HEK293 (cell line): ENCODE results near the gene APOBEC3A.

ENCODE experiments used
- GLIS2 ChIP-seq: fragments of 450-650 bp; formaldehyde crosslinking; IDR thresholded peaks from 2 replicates; pipeline ENCODE4 v1.5.1; 2016; ENCODE audit warnings: missing biosample characterization, missing genetic modification characterization
- KLF8 ChIP-seq: fragments of 450-650 bp; formaldehyde crosslinking; IDR thresholded peaks from 2 replicates; pipeline ENCODE4 v1.5.1; 2016; ENCODE audit warnings: missing biosample characterization, missing genetic modification characterization
- REPIN1 ChIP-seq: fragments of 450-650 bp; formaldehyde crosslinking; IDR thresholded peaks from 2 replicates; pipeline ENCODE4 v1.5.1; 2017; ENCODE audit warnings: missing biosample characterization, missing genetic modification characterization, low read depth
- ZBTB48 ChIP-seq: fragments of 450-650 bp; formaldehyde crosslinking; IDR thresholded peaks from 2 replicates; pipeline ENCODE4 v1.5.1; 2016; ENCODE audit warnings: missing biosample characterization, missing genetic modification characterization
- ZFHX2 ChIP-seq: fragments of 450-650 bp; formaldehyde crosslinking; conservative IDR thresholded peaks from 2 replicates; pipeline ENCODE4 v1.5.1; 2016; ENCODE audit warnings: missing biosample characterization, missing genetic modification characterization
- ZFP69B ChIP-seq: fragments of 450-650 bp; formaldehyde crosslinking; IDR thresholded peaks from 2 replicates; pipeline ENCODE4 v1.5.1; 2016; ENCODE audit warnings: missing biosample characterization, missing genetic modification characterization
- ZNF114 ChIP-seq: fragments of 450-650 bp; formaldehyde crosslinking; IDR thresholded peaks from 2 replicates; pipeline ENCODE4 v1.5.0; 2017; ENCODE audit warnings: missing biosample characterization, missing genetic modification characterization
- ZNF140 ChIP-seq: fragments of 450-650 bp; formaldehyde crosslinking; IDR thresholded peaks from 2 replicates; pipeline ENCODE4 v1.5.1; 2016; ENCODE audit warnings: missing biosample characterization, missing genetic modification characterization
- ZNF223 ChIP-seq: fragments of 450-650 bp; formaldehyde crosslinking; IDR thresholded peaks from 2 replicates; pipeline ENCODE4 v1.5.1; 2016; ENCODE audit warnings: missing biosample characterization, missing genetic modification characterization
- ZNF239 ChIP-seq: fragments of 450-650 bp; formaldehyde crosslinking; IDR thresholded peaks from 2 replicates; pipeline ENCODE4 v1.5.1; 2016; ENCODE audit warnings: missing biosample characterization, missing genetic modification characterization
- ZNF394 ChIP-seq: fragments of 450-650 bp; formaldehyde crosslinking; IDR thresholded peaks from 2 replicates; pipeline ENCODE4 v1.5.1; 2016; ENCODE audit warnings: missing biosample characterization, missing genetic modification characterization, mild to moderate bottlenecking, moderate library complexity, borderline replicate concordance
- ZNF433 ChIP-seq: fragments of 450-650 bp; formaldehyde crosslinking; IDR thresholded peaks from 2 replicates; pipeline ENCODE4 v1.5.1; 2016; ENCODE audit warnings: missing biosample characterization, missing genetic modification characterization, low read depth
- ZNF600 ChIP-seq: fragments of 450-650 bp; formaldehyde crosslinking; IDR thresholded peaks from 2 replicates; pipeline ENCODE4 v1.5.1; 2016; ENCODE audit warnings: missing biosample characterization, missing genetic modification characterization
- ZNF629 ChIP-seq: fragments of 450-650 bp; formaldehyde crosslinking; IDR thresholded peaks from 2 replicates; pipeline ENCODE4 v1.5.1; 2017; ENCODE audit warnings: missing biosample characterization, missing genetic modification characterization
- ZNF664 ChIP-seq: fragments of 450-650 bp; formaldehyde crosslinking; IDR thresholded peaks from 2 replicates; pipeline ENCODE4 v1.5.1; 2016; ENCODE audit warnings: missing biosample characterization, missing genetic modification characterization
- ZNF747 ChIP-seq: fragments of 450-650 bp; formaldehyde crosslinking; IDR thresholded peaks from 2 replicates; pipeline ENCODE4 v1.5.1; 2016; ENCODE audit warnings: missing biosample characterization, missing genetic modification characterization
- ZNF76 ChIP-seq: fragments of 450-650 bp; formaldehyde crosslinking; IDR thresholded peaks from 2 replicates; pipeline ENCODE4; 2016; ENCODE audit warnings: low read depth, missing biosample characterization, missing genetic modification characterization, borderline replicate concordance
- ZSCAN16 ChIP-seq: fragments of 450-650 bp; formaldehyde crosslinking; IDR thresholded peaks from 2 replicates; pipeline ENCODE4 v1.5.1; 2016; ENCODE audit warnings: missing biosample characterization, missing genetic modification characterization
- ZSCAN30 ChIP-seq: fragments of 450-650 bp; IDR thresholded peaks from 2 replicates; pipeline ENCODE4 v1.5.1; 2018; ENCODE audit warnings: missing biosample characterization, mild to moderate bottlenecking, missing genetic modification characterization, moderate library complexity
- TF ChIP-seq, protein P1 (sequence below): fragments of 450-650 bp; formaldehyde crosslinking; IDR thresholded peaks from 2 replicates; pipeline ENCODE4 v1.5.1; 2016; ENCODE audit warnings: missing biosample characterization, missing genetic modification characterization
- TF ChIP-seq, protein P2 (sequence below): fragments of 450-650 bp; formaldehyde crosslinking; IDR thresholded peaks from 2 replicates; pipeline ENCODE4 v1.5.1; 2016; ENCODE audit warnings: missing biosample characterization, missing genetic modification characterization
- TF ChIP-seq, protein P3 (sequence below): fragments of 450-650 bp; formaldehyde crosslinking; IDR thresholded peaks from 2 replicates; pipeline ENCODE4 v1.5.1; 2016; ENCODE audit warnings: missing biosample characterization, missing genetic modification characterization
- TF ChIP-seq, protein P4 (sequence below): fragments of 450-650 bp; formaldehyde crosslinking; conservative IDR thresholded peaks from 2 replicates; pipeline ENCODE4 v1.5.1; 2016; ENCODE audit warnings: low read depth, missing biosample characterization, missing genetic modification characterization
- TF ChIP-seq, protein P5 (sequence below): fragments of 450-650 bp; formaldehyde crosslinking; IDR thresholded peaks from 2 replicates; pipeline ENCODE4 v1.5.1; 2016; ENCODE audit warnings: missing biosample characterization, missing genetic modification characterization

APOBEC3A gene

DNA sequence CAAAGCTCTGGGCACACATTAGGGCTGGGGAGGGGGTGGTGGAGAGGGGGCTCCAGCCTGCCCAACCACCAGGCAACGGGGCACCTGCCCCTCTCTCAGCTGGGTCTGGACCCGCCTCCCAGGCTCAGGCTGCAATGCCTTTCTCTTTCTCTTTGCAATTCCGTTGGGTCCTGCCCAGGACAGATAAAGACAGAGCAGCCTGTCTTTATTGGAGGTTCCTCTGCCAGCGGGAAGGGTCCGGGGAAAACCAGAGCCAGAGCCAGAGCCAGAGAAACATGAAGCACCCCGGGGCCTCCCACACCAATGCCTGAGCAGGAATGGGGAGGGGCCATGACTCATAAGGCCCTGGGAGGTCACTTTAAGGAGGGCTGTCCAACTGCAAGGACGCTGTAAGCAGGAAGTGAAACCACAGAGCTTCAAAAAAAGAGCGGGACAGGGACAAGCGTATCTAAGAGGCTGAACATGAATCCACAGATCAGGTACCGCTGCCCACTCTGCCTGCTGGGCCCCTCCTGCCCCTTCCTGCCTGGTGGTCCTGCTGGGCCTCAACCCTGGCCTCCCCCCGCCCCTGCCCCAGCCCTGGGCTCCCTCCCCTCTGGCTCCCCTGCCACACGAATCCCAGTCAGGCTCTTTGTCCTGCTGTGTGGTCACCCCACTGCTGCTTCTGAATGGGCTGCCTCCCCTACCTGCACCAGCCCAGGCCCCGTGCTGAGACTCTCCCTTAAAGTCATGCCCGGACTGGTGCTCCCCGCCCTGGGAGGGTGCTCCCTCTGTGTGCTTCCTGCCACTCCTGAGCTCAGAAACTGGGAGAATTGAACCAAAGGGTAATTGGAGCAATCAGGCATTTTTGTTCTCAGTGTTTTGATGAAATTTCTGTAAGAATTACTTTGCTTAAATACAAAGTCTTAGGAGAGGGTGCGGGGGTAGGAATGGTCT lies 24.9 kb downstream of the APOBEC3A start, which contains the start of gene APOBEC3B (continued):
- TF ChIP-seq, protein P1, sequence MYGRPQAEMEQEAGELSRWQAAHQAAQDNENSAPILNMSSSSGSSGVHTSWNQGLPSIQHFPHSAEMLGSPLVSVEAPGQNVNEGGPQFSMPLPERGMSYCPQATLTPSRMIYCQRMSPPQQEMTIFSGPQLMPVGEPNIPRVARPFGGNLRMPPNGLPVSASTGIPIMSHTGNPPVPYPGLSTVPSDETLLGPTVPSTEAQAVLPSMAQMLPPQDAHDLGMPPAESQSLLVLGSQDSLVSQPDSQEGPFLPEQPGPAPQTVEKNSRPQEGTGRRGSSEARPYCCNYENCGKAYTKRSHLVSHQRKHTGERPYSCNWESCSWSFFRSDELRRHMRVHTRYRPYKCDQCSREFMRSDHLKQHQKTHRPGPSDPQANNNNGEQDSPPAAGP (tag by site-specific recombination), result peak; percentile 38; the same call in 1 of the 2 replicates
- no peak for TF ChIP-seq ZNF140 (tag by site-specific recombination)
- TF ChIP-seq REPIN1 (tag by site-specific recombination), result no peak
- no peak for TF ChIP-seq ZNF114 (tag by site-specific recombination)
- no peak for TF ChIP-seq ZNF433 (tag by site-specific recombination)
- TF ChIP-seq ZNF664 (tag by site-specific recombination), result no peak
- TF ChIP-seq, protein P2, sequence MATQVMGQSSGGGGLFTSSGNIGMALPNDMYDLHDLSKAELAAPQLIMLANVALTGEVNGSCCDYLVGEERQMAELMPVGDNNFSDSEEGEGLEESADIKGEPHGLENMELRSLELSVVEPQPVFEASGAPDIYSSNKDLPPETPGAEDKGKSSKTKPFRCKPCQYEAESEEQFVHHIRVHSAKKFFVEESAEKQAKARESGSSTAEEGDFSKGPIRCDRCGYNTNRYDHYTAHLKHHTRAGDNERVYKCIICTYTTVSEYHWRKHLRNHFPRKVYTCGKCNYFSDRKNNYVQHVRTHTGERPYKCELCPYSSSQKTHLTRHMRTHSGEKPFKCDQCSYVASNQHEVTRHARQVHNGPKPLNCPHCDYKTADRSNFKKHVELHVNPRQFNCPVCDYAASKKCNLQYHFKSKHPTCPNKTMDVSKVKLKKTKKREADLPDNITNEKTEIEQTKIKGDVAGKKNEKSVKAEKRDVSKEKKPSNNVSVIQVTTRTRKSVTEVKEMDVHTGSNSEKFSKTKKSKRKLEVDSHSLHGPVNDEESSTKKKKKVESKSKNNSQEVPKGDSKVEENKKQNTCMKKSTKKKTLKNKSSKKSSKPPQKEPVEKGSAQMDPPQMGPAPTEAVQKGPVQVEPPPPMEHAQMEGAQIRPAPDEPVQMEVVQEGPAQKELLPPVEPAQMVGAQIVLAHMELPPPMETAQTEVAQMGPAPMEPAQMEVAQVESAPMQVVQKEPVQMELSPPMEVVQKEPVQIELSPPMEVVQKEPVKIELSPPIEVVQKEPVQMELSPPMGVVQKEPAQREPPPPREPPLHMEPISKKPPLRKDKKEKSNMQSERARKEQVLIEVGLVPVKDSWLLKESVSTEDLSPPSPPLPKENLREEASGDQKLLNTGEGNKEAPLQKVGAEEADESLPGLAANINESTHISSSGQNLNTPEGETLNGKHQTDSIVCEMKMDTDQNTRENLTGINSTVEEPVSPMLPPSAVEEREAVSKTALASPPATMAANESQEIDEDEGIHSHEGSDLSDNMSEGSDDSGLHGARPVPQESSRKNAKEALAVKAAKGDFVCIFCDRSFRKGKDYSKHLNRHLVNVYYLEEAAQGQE (tag by site-specific recombination), result 0 out of 2 replicates have a peak, but pooled peaks have one; percentile 25
- no peak for TF ChIP-seq ZNF76 (tag by site-specific recombination)
- no peak for TF ChIP-seq ZNF394 (tag by site-specific recombination)
- TF ChIP-seq ZSCAN16 (tag by site-specific recombination), result no peak
- TF ChIP-seq, protein P3, sequence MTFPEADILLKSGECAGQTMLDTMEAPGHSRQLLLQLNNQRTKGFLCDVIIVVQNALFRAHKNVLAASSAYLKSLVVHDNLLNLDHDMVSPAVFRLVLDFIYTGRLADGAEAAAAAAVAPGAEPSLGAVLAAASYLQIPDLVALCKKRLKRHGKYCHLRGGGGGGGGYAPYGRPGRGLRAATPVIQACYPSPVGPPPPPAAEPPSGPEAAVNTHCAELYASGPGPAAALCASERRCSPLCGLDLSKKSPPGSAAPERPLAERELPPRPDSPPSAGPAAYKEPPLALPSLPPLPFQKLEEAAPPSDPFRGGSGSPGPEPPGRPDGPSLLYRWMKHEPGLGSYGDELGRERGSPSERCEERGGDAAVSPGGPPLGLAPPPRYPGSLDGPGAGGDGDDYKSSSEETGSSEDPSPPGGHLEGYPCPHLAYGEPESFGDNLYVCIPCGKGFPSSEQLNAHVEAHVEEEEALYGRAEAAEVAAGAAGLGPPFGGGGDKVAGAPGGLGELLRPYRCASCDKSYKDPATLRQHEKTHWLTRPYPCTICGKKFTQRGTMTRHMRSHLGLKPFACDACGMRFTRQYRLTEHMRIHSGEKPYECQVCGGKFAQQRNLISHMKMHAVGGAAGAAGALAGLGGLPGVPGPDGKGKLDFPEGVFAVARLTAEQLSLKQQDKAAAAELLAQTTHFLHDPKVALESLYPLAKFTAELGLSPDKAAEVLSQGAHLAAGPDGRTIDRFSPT, result no peak
- TF ChIP-seq ZBTB48 (tag by site-specific recombination), result no peak
- TF ChIP-seq, protein P4, sequence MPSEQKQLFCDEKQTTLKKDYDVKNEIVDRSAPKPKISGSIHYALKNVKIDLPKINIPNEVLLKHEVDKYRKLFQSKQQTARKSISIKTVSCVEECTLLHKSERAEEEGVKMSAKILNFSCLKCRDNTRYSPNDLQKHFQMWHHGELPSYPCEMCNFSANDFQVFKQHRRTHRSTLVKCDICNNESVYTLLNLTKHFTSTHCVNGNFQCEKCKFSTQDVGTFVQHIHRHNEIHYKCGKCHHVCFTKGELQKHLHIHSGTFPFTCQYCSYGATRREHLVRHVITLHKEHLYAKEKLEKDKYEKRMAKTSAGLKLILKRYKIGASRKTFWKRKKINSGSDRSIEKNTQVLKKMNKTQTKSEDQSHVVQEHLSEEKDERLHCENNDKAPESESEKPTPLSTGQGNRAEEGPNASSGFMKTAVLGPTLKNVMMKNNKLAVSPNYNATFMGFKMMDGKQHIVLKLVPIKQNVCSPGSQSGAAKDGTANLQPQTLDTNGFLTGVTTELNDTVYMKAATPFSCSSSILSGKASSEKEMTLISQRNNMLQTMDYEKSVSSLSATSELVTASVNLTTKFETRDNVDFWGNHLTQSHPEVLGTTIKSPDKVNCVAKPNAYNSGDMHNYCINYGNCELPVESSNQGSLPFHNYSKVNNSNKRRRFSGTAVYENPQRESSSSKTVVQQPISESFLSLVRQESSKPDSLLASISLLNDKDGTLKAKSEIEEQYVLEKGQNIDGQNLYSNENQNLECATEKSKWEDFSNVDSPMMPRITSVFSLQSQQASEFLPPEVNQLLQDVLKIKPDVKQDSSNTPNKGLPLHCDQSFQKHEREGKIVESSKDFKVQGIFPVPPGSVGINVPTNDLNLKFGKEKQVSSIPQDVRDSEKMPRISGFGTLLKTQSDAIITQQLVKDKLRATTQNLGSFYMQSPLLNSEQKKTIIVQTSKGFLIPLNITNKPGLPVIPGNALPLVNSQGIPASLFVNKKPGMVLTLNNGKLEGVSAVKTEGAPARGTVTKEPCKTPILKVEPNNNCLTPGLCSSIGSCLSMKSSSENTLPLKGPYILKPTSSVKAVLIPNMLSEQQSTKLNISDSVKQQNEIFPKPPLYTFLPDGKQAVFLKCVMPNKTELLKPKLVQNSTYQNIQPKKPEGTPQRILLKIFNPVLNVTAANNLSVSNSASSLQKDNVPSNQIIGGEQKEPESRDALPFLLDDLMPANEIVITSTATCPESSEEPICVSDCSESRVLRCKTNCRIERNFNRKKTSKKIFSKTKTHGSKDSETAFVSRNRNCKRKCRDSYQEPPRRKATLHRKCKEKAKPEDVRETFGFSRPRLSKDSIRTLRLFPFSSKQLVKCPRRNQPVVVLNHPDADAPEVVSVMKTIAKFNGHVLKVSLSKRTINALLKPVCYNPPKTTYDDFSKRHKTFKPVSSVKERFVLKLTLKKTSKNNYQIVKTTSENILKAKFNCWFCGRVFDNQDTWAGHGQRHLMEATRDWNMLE (tag by site-specific recombination), result 0 out of 2 replicates have a peak, but pooled peaks have one; percentile 26
- TF ChIP-seq ZNF223, result no peak
- TF ChIP-seq KLF8, result peak; percentile 61; the same call in 1 of the 2 replicates
- TF ChIP-seq ZNF600 (tag by site-specific recombination), result no peak
- TF ChIP-seq ZSCAN30 (tag by site-specific recombination), result no peak
- no peak for TF ChIP-seq ZNF747 (tag by site-specific recombination)
- TF ChIP-seq, protein P5, sequence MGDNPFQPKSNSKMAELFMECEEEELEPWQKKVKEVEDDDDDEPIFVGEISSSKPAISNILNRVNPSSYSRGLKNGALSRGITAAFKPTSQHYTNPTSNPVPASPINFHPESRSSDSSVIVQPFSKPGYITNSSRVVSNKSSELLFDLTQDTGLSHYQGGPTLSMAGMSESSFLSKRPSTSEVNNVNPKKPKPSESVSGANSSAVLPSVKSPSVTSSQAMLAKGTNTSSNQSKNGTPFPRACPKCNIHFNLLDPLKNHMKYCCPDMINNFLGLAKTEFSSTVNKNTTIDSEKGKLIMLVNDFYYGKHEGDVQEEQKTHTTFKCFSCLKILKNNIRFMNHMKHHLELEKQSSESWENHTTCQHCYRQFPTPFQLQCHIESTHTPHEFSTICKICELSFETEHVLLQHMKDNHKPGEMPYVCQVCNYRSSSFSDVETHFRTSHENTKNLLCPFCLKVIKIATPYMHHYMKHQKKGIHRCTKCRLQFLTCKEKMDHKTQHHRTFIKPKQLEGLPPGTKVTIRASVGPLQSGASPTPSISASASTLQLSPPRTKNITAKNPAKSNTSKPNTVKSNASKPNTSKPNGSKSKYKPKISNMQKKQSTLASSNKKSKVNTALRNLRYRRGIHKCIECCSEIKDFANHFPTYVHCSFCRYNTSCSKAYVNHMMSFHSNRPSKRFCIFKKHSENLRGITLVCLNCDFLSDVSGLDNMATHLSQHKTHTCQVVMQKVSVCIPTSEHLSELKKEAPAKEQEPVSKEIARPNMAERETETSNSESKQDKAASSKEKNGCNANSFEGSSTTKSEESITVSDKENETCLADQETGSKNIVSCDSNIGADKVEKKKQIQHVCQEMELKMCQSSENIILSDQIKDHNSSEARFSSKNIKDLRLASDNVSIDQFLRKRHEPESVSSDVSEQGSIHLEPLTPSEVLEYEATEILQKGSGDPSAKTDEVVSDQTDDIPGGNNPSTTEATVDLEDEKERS (tag by site-specific recombination), result no peak
- peak; percentile 65; the same call in 1 of the 2 replicates for TF ChIP-seq ZFP69B (tag by site-specific recombination)
- 0 out of 2 replicates have a peak, but pooled peaks have one; percentile 15 for TF ChIP-seq ZNF629
- peak; percentile 17; the same call in 1 of the 2 replicates for TF ChIP-seq ZFHX2 (tag by site-specific recombination)
- no peak for TF ChIP-seq ZNF239
- TF ChIP-seq GLIS2 (tag by site-specific recombination), result peak; percentile 83; the same call in 1 of the 2 replicates
